NCI-H2107 treated with DMSO at 0.1 percent for 48 hours (cell line): Measurements from ENCODE around the gene GON7.
"Not testable (repeated sequence)": the region's sequence is repeated elsewhere in the genome, so short reads cannot be mapped to it uniquely, and the experiment has no call there.

Experiments
- DNase-seq: peaks from one replicate; lab custom pipeline; 2025; ENCODE audit not compliant: unreplicated experiment; lab: John Stamatoyannopoulos, UW

GON7 gene

GRCh38 chr14:93206793-93207467 is at the start of gene GON7, which contains the start of gene UBR7:
TSS of gene GON7 (minus strand) at chr14:93207065. CDS start at chr14:93207037, 28 bp downstream.
TSS of gene UBR7 (plus strand) at chr14:93207256. CDS start at chr14:93207292, 36 bp downstream.
- DNase-seq, result peak; percentile 99

- no peak for DNase-seq
Measured at GRCh38 chr14:93249128-93249831, 42.4 kb upstream of the GON7 start.

GRCh38 chr14:93246534-93246933 is 39.7 kb upstream of the GON7 start:
- no peak for DNase-seq

DNA sequence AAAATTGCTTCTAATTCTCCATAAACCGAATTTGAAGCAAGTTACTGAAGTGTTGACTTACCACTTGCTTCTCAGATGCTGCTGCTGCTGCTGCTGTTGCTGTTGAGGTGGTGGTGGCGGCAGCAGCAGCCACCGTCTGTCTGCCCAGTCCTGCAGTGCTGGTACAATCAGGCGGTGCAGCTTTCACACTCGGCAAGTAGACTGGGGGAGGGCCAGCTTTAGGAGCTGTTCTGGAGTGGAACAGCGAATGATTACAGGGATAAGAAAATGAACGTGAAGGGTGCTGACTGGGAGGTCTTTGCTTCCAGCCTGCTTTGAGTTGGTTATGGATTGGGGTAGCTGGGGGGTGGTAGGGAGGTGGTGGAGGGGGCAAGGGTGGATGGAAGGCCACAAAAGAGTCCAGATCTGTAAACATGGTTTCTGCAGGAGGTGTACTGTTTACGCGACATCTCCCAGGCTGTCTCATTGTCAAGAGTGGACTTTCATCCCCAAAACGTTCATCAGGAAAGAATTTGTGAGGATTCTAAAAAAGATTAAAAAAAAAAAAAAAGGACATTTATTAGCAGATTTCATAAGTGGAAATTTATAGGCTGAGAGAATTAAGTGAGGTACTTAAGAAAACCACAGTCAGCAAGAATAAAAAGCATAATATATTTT is 39.0 kb upstream of the GON7 start:
- no peak for DNase-seq

DNA sequence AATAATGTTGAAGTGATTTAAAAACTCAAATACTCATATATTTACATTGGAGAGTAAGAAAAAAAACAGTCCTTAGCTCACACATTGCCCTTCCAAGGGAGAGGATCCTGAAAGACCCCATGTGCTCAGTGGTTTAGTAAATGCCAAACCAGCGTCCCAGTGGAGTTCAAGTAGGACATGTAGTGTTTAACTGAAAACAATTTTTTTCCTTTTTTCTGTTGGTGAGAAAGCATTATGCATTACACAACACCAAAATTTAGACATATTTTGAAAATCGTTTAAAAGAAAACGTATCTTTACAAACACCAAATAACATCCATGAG is 33.8 kb upstream of the GON7 start:
- DNase-seq, result no peak

DNA sequence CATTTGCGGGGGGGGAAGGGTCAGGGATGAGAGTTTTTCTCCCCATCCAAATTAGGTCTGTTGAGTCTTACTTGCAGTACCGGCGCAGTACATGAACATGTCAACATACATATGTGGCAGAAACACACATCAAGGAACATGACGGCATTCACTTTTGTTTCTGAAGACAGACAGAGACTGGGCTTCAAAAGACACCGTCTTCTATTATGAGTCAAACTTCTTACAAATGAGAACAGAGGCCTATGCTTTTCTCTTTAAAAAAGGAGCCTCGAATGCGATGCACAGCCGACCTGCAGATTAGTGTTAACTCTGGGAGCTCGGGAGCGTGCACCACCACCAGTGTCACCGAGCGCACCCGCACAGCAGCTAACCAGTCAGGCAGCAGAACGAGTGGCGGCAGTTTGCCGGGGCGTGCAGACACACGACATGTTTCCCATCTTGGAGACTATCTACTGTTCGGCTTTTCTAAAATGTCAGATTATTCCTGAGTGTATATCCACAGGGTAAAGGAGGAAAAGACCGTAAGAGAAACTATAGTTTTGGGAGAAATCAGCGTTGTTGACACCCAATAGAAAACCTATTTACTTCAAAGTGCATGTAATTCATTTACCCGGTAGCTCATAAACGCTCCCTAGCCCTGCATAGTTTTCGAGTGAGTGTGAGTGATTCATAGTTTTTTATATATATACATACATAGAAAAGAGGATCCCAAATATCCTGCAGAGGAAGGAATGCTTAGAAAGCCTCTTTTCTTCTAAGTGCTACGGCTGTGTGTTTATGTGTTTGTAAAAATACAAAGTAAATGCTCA is 33.2 kb upstream of the GON7 start:
- no peak for DNase-seq

DNA sequence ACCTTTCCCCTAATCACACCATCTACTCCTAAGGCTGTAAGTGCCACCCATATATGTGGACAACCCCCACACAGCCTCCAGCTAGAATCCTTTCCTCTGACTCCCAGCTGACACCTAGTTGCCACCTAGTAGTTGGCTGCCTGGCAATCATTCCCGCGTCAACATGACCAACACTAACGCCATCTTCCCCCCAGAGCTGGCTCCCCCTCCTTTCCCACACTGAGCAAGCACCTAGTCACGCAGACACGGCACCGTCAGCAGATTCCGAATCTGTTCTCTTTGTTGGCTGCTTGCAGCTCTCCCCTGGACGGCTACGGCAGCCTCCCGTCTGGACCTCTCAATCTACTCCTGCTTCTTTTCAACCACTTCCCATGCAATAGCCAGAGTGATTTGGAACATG is 27.9 kb upstream of the GON7 start:
- DNase-seq, result no peak

GRCh38 chr14:93233078-93233477 is 26.2 kb upstream of the GON7 start:
- not testable (repeated sequence) for DNase-seq

- no peak for DNase-seq
Measured at GRCh38 chr14:93232159-93232558, 25.3 kb upstream of the GON7 start.

GRCh38 chr14:93231129-93231979 is 24.5 kb upstream of the GON7 start:
- DNase-seq, result peak; percentile 81

DNA sequence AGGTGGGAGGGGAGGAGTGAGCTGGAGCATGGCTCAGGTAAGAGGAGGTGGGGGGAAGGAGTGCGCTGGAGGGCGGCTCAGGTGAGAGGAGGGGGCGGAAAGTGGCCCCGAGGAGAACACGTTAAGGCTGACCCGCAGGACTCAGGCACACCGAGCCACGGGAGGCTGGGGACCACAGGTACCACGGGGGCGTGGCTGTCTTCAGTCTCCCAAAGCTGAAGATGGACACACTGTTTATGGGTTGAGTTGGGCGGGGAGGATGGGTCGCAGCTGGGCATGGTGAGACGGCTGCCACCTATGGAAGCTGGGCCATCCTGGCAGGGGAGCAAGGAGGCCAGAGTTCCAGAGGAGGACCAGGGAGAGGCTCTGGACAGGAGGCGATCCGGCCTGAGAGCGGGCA is 23.7 kb upstream of the GON7 start:
- DNase-seq, result no peak

DNA sequence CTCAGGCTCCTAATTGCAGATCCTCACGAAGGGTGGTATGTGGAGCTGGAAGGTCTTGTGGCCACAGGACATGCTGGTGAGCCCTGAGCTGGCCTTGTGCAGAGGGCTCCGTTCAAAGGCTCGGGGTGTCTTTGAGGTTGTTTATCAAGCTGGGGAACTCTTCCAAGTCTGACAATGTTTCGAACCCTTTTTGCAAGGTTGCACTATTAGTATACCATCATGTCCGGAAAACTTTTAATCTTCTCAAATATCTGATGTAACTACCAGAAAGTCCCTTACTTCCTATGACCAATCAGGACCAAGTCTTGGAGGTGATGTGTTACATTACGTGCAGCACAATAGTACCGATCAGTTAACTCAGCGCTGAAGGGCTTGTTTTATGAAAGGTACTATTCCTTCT is 21.7 kb upstream of the GON7 start:
- no peak for DNase-seq

GRCh38 chr14:93223565-93223964 is 16.7 kb upstream of the GON7 start:
- no peak for DNase-seq

DNA sequence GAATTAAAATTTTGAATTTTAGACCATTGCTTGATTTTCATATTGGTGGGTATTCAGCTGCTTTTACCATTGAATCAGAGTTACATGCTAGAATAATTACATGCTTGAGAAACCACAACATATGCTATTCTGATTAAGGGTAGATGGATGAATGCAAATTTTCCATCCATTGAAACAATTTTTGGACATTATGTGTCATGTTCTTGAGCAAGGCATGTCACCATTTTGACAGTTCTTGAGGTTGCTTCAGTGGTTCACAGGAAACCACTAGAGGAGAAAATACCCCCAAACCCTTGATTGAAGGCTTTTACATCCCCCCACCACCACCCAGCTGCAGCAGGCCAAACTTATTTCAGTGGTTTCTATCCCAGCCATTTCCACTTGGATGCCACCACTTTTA is 13.6 kb upstream of the GON7 start:
- DNase-seq, result no peak

GRCh38 chr14:93219103-93219726 is 12.3 kb upstream of the GON7 start:
- peak; percentile 61 for DNase-seq

GRCh38 chr14:93214598-93214997 is 7.7 kb upstream of the GON7 start:
- no peak for DNase-seq

DNA sequence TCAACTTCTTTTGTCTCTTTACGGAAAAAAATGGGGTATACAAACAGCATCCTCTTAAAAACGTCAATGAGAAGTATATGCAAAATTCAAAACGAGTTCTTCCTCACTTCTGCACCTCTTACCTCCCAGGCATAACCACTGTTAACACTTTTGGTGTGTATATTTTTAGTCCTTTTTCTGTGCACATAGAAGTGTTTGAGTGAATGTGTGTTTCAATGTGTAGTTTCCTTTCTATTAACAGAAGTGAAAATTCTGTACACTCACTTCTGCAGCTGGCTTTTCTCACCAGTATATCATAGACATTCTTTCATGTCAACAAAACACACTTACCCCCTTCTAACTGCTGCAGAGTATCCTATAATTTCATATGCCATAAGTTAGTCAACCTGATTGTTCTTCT is 5.6 kb upstream of the GON7 start:
- no peak for DNase-seq

GRCh38 chr14:93207468-93208308 is 823 bp upstream of the GON7 start:
- DNase-seq, result peak; percentile 26

GRCh38 chr14:93201155-93201704 is 5.6 kb downstream of the GON7 start:
- DNase-seq, result no peak
